IPS-NIHi7 (cell line): Measurements from ENCODE around the gene WDR31.
A peak's percentile ranks its signal among the peaks of the same experiment; 100 is the strongest.
"Not testable (repeated sequence)": the region's sequence is repeated elsewhere in the genome, so short reads cannot be mapped to it uniquely, and the experiment has no call there.

Experiments
- DNase-seq: peaks from one replicate; pipeline ENCODE4 v3.0.0; 2012; ENCODE audit warnings: mixed read lengths; ENCODE audit errors: extremely low spot score

WDR31 gene

DNA sequence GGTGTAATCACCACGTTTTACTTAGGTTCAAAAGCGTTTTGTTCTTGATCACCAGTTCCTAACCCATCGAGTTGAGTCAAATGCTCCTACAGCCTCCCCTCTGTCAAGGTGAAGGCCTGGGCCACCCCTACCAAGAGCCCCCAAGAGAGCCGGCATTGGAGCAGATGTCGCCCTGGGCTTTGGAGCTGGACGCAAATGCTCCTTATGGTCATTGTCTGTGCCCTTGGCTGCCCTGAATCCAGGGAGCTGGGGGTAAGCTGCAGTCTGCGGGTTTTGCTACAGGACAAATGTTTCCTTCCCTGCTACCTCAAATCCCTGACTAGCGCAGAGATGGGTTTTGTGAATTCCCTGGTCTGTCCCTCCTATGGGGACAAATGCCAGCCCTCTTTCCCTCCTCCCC is 41.8 kb downstream of the WDR31 start:
- DNase-seq = no peak

DNA sequence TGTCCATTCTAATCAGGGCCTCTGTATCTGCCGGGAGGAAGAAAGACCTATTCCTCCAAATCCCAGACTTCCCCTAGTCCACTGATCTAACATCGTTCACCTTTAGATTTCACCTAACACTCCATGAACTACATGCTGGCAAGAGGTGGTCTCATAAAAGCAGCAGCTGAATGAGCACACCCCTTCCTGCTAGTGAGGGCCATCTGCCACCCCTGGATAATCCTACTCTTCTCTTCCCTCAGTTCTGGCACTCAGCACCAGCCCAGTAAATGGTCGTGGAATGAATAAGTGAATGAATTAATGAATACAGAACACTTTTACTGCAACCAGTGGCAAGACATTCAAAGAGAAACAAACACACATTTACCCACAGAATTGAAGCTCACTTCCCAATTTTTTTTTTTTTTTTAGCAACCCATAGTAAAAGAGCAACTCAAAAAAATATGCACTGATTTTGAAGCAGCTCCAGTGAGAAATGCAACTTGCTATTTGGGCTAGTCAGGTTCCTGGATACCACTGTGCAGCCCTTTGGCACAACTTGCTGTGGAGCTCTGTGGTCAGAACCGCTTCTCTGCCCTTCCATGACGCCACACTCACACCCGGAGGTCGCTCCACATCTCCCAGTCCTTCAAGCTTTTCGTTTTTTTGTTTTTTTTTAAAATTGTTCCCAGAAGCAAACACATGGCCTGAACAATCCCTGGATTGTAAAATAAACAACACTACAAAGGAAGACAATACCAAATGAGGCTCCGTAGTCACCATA is 43.1 kb downstream of the WDR31 start:
- no peak for DNase-seq

DNA sequence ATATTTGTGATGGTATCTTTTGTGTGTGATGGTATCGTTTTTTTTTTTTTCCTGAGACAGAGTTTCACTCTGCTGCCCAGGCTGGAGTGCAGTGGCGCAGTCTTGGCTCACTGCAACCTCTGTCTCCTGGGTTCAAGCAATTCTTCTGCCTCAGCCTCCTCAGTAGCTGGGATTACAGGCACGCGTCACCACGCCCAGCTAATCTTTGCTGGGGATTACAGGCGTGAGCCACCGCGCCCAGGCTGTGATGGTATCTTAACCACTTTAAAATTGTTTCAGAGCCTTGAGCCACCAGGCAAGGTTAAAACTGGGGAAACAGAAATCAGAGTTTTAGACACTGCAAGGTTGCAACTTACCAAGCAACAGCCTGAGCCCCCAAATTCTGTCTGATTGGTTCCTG is 43.8 kb downstream of the WDR31 start:
- not testable (repeated sequence) for DNase-seq

DNA sequence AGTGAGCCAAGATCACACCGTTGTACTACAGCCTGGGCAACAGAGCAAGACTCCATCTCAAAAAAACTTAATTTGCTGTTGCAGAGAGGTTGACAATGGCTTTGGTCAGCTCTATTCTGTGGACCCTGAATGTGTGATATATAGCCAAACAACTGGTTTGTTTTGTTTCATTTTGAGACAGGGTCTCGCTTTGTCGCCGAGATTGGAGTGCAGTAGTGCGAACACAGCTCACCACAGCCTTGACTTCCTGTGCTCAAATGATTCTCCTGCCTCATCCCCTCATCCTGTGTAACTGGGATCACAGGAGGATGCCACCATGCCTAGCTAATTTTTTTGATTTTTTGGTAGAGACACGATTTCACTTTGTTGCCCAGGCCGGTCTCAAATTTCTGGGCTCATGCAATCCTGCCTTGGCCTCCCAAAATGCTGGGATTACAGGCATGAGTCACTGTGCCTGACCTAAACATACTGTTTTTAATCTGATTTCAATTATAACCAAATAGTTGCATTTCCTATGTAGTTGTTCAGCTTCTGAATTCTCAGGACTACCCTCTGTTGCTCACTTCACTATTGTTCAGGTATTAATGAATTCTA is 46.7 kb downstream of the WDR31 start:
- no peak for DNase-seq

DNA sequence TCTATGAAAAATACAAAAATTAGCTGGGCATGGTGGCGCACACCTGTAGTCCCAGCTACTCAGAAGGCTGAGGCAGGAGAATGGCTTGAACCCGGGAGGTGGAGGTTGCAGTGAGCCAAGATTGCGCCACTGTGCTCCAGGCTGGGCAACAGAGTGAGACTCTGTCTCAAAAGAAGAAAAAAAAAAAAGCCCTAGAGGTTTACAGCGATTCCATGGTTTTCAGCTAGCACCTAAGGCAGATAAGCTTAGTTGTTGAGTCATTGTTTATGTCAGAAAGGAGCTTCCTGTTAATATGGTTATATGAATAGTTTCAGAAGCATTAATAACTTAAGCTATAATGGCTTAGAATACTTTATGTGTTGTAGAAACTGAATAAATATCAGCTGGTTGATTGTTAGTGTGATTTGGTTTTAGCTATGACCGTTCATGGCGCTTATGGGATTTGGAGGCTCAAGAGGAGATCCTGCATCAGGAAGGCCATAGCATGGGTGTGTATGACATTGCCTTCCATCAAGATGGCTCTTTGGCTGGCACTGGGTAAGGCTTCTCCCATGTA is 49.9 kb downstream of the WDR31 start:
- DNase-seq = no peak

DNA sequence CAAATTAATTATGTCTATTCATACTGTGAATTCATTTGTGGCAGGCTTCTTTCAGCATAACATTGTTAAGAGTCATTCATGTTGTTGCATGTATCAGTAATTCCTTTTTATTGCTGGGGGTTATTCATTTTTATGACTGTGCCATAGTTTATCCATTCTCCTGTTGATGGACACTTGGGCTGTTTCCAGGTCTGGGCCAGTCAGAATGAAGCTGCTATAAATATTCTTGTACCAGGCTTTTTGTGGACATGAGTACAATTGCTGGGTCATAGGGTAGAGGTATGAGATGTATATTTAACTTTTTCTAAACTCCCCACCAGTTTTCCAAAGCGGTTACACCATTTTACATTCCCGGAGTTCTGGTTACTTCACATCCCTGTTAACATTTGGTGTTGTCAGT is 51.0 kb downstream of the WDR31 start:
- DNase-seq = no peak

DNA sequence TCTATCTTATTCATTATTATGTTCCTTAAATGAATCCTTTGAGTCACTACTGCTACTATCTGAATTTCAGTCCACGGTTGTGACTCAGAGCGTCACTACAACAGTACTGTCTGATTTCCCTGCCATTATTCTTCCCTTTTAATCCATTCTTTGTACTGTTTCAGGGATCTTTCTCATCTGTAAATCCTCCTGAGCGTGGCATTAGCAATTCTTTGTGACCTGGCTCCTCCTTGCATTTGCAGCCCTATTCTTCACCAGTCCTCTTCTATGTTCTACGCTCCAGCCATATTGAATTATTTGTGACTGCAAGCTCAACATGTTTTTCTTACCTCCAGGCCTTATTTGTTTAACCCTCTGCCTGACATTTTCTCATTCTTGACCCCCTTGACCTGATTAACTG is 58.7 kb downstream of the WDR31 start:
- DNase-seq = no peak

DNA sequence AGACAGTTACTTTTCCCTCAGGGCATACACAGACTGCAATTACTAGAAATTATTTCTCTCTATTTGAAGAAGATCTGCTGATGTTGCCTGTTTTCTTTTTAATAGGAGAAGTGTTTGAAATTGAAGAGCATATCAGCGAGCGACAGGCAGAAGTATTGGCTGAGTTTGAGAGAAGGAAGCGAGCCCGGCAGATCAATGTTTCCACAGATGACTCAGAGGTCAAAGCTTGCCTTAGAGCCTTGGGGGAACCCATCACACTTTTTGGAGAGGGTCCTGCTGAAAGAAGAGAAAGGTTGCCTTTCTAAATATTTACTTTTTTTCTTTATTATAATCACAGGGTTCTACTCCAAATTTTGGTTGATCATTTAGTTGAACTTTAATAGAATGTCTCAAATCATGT is 61.2 kb downstream of the WDR31 start:
- DNase-seq = no peak

DNA sequence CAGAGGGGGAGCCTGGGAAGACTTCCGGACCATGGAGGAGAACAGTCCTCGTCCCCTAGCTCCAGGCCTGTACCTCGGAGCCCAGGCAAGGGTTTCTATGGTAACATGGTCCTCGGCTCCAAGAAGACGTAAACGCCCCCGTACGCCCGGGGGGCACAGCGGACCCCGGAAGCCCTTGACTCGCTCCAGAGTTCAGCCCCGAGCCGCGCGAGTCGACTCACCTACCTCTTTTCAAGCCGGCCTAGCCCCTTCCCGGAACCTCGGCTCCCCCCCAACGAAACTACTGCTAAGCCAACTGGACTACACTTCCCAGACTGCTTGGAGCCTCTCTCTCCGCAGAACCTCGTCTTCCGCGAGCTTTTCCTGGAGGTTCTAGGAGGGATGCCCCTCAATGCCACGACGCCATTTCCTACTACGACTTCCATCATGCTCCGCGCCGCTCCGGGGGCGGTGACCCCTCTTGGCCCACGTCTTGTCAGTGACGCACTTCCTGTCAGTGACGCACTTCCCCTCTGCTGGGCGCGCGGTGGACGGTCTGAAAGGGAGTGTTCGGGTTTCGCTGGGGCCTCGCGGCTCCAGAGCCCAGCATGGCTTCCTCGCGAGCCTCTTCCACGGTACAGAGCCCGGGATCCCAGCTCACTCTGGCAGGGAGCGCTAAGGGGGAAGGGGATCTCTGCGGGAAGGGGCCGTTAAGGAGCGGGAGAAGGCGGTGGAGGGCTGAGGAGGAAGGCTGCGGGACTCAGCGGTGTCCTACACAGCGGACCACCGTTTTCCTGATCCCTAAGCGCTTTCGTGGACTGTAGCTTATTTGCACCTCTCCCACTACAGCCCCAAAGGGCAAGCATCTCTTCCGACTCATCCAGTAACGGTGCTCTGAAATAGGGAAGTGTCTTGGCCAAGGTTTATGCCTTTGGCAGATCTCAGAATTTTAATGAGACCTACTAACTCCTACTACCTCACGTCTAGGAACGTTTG is 64.6 kb downstream of the WDR31 start, which contains the start of the genes CDC26 and PRPF4:
Gene CDC26, minus strand, starts transcription at position 416 of the 975 bp plus-strand sequence. CDS start 3,065 bp downstream, outside the sequence.
Gene PRPF4, plus strand, starts transcription at position 502 of the 975 bp plus-strand sequence. Its CDS starts 86 bp downstream, at position 588.
- DNase-seq = peak; percentile 98

DNA sequence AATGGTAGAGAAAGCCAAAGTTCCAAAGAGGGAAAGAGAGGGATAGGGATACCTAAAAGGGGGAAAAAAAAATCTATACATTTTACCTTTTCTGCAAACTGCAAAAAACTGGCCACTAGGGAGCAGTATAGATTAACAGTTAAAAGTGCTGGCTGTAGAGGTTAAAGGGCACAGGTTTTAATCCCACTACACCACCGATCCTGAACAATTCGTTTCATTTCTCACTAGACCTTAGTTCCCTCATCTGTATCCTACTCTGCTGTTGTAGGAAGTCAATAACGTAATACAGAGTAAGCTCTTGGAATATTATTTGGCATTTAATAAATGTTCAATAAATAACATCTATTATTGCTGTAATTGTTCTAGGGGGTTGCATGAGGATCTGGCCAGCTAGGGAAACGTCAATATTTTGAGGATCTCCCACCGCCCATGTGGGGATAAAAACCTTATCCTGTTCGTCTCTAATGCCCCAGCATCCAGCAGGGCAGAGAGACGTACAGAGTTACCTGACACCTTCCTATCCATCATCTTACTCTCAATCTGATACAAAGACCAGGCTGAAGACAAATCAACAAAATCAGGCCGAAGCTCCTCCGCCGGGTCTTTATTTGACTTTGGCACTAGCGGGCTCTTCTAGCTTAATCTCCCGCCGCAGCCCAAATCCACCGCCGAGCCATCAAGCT is 65.5 kb downstream of the WDR31 start:
- peak; percentile 62 for DNase-seq

DNA sequence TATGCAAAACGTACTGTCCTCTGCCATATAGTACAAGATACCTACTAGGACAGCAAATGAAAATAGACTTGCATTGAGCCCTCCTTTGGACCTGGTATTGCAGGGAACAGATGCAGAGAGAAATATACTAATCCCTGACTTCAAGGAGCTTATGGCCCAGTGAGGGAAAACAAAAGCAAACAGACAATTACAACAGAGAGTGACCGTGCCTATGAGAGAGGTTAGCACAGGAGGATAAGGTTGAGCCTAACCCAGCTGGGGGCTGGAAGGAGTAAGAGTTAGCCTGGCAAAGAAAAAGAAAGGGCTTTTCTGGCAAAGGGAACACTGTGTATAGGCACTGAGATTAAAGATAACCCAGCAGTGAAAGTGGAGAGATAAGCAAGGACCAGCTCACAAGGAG is 70.2 kb downstream of the WDR31 start:
- DNase-seq = no peak

DNA sequence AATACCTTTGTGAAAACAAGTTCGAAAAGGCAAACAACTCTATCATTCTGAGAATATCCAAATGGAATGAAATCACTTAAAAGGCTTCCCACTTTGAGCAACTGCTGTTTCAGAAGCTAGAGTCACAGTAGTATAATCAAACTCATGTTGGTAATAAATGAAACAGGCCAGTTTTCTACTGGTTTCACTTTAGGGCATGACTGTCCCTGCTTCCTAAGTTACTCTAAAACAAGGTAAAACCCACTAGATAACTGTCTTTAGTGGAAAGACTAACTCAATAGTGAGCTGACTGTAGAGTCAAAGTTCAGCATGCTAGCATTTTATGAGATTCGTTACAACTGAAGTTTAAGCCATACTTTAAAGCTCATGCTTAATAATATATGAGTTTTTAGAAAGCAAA is 70.7 kb downstream of the WDR31 start:
- no peak for DNase-seq

DNA sequence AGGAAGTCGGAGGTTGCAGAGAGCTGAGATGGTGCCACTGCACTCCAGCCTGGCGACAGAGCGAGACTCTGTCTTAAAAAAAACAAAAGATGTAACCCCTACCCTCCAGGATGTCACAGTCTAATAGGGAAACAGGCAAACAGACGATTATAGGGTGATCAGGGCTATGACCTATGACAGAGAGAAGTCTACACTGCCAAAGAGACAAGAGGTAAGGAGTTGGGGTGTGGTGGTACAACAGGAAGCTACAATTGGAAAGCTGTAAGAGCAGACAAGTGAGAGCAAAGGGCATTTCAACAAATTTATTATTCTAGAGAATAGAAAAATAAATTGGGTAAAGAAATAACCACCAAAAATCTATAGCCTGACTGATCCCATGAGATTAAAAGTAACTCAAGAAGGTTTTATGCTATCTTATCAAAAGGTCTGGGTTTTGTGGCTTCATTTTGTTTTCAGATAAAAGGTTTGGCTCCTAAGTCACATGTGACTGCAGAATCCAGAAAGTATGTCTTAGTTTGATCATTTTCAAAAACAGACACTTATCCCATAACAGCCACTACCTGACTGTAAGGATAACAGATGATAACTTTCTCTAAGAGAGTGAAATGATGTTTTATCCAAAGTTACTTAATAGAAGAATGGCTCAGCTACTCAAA is 72.0 kb downstream of the WDR31 start:
- no peak for DNase-seq

DNA sequence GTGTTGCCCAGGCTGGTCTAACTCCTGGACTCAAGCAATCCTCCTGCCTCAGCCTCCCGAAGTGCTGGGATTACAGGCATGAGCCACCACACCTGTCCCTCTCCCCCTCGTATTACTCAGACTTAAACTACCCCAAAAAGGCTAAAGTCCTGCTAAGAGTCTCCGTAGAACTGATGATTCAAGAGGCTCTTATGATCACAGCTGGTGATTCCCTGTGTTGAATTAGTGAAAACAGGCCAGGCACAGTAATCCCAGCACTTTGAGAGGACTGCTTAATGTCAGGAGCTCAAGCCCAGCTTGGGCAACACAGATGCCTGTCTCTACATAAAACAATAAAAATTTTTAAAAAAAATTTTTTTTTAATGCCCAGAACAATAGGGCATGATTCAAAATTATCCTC is 73.9 kb downstream of the WDR31 start:
- no peak for DNase-seq
